GM20000 (cell line): Measurements from ENCODE around the gene CPNE4.

Source experiments
- DNase-seq: peaks from one replicate; pipeline ENCODE4 v3.0.0; 2012; ENCODE audit warnings: low spot score
- CTCF ChIP-seq: IDR thresholded peaks from 2 replicates; pipeline ENCODE4 v1.5.1; 2012; ENCODE audit warnings: mild to moderate bottlenecking, control low read depth; ENCODE audit errors: extremely low read depth, missing control alignments

CPNE4 gene

DNA sequence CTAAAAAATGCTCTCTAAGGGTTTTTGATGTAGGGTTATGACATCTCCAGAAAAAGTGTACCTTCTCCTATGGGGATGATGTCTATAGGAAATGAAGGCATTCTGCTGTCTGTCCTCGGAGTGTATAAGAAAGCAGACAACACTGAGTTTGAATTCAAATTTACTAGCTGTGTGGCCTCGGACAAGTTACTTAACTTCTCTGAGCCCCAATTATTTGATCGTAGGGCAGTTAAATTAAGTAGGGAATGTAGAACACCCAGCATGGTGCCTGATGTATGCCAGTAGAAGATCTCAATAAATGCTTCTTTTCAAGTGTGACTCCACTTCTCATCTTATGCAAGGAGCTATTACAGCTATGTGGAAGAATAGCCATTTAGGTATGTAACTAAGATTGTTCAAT lies 184.6 kb downstream of the CPNE4 start:
- DNase-seq: no peak
- no peak for TF ChIP-seq CTCF

DNA sequence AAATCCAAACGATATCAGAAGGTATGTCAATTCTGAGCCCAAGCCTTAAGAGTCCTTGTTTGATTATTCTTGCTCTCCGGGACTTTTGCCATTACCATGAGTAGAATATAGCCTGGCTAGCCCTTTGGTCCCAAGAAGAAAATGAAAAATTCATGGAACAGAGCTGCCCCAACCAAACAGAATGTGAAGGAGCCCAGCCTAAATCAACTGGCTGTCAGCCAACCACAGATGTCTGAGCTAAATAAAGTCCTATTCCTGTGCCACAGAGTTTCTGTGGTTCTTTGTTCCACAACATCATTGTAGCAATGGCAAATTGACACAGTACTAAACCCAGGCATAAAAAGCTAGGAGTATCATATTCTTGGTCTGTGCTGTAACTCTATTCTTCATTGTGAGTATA lies 185.2 kb downstream of the CPNE4 start:
- no peak for DNase-seq
- no peak for TF ChIP-seq CTCF

DNA sequence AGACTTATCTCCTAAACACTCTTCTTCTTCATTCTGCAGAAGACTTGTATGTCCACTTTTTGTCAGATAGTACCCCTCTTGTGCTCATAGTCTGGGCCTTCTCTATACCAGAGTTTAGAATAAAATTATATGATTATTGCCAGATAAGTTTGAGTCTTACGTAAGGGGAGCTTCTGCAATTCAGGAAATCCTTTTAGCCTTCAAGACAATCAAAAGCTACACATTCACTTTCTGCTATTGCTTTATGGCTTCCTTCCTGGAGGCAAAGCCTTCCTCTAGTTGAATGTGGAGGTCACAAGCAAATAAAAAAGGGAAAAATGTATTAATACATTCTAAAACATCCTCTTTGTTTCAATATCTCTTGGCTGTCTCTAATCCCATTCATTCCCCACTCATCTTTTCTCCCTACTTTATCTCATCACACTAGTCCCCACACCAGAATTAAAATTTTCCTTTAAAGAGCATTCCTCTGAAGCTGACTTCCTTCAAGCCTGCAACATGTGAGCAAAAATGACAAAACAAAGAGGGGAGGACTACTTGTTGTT lies 186.8 kb downstream of the CPNE4 start:
- no peak for TF ChIP-seq CTCF
- DNase-seq: no peak

DNA sequence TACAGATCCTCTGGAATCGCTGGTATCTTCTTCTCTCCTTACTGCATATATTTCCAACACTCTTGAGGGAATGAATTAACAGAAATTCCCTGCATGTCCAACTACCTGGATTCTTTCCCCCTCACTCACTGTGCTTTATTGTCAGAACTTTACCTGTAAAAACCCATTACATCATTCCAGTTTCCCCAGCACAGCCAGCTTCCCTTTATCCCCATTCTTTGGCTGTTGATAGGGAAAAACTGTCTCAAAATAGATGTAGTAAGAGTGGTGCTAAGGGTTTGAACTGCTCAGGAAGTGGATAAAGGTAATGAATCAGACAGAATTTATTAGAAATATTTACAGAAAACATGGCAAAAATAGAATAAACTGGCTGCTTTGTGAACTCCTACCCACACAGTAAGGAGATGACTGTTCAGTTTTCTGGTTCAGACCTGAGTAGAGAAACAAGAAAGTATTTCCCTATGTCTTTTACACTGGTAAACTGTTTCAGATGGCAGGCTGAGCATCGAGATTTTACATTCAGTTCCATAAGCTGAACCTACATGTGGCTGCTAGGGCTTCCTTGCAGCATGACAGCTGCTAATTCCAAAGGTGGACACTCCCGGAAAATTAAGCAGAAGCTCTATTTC lies 188.4 kb downstream of the CPNE4 start:
- peak; percentile 3 for DNase-seq
- no peak for TF ChIP-seq CTCF

- DNase-seq: no peak
- no peak for TF ChIP-seq CTCF
Measured at GRCh38 chr3:131843174-131843573, 191.6 kb downstream of the CPNE4 start.

GRCh38 chr3:131840156-131840797 lies 194.5 kb downstream of the CPNE4 start:
- no peak for DNase-seq
- TF ChIP-seq CTCF: no peak

DNA sequence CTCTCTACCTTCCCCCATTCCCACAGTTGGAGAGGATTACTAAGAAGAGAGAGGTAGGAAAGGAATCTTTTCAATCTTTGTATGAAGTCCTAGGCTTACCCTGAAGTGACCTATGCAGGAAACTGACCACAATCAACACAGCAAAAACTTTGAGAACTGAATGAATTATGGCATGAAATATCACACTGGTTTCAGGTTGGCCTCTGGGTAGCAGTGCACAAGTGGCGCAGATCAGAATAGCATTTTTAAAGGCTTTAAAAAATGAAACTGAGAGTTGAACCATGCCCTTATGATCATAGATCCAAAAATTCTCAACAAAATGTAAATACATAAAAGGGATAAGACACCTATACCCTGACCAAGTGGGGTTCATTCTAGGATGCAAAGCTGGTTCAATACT lies 198.9 kb downstream of the CPNE4 start:
- TF ChIP-seq CTCF: no peak
- DNase-seq: no peak
